GM12878 (cell line): ENCODE measurements around the gene LRP1B. TPM values are rescaled to one million over a fixed set of nuclear protein-coding genes. Genes with fewer than 3 reads are reported as not detected.

Source experiments
- ATAC-seq: fragments of 200-7000 bp; cut with Tn5 transposase; 3 replicates; pipeline ENCODE4 v1.9.1; 2020; ENCODE audit warnings: mild to moderate bottlenecking, moderate library complexity
- BruUV-seq: library from RNA; stranded (reverse); fragments of 400-500 nt; replicated peaks from 2 replicates; lab custom pipeline; 2021; lab: Mats Ljungman, UMichigan
- CTCF ChIA-PET: fragments of 300-600 bp; sonication (Branson Sonifier 250); formaldehyde crosslinking; extraction: SDS; loops from one replicate; lab custom pipeline; 2021; ENCODE audit warnings: inconsistent platforms; lab: Yijun Ruan, JAX
- POLR2A ChIA-PET: fragments of 350-600 bp; formaldehyde crosslinking; extraction: SDS; loops from one replicate; lab custom pipeline; 2021; ENCODE audit warnings: inconsistent platforms; lab: Charles Lee
- RAD21 ChIA-PET: fragments of 300-600 bp; sonication (Branson Sonifier 250); formaldehyde crosslinking; loops from one replicate; lab custom pipeline; 2023; ENCODE audit warnings: antibody characterized with exemption; ENCODE audit not compliant: unreplicated experiment; lab: Charles Lee
- SMC1A ChIA-PET: fragments of 300-600 bp; sonication (Branson Sonifier 250); formaldehyde crosslinking; loops from one replicate; lab custom pipeline; 2023; ENCODE audit not compliant: unreplicated experiment, uncharacterized antibody; lab: Charles Lee
- DNase-seq: peaks from one replicate; pipeline ENCODE4 v3.0.0-alpha.2; 2011; ENCODE audit warnings: low read depth, low spot score
- FAIRE-seq: peaks from 3 replicates; lab custom pipeline; 2011; peaks lifted over from hg19 to GRCh38; lab: Jason Lieb, UNC
- H2AFZ ChIP-seq: 2 replicates; pipeline ENCODE4 v1.6.0; 2011; ENCODE audit warnings: low read depth, low read length, control low read depth; ENCODE audit not compliant: control insufficient read depth
- H3K27ac ChIP-seq: 2 replicates; pipeline ENCODE4 v1.5.1; 2011; ENCODE audit warnings: control low read depth; ENCODE audit not compliant: control insufficient read depth, insufficient read depth
- H3K27me3 ChIP-seq, 2 experiments: replicated peaks in 1 of 2; 2 replicates each; pipeline versions ENCODE4 v1.6.0 to v1.6.1; 2011; ENCODE audit warnings: low read length in 1 of 2; ENCODE audit not compliant: control insufficient read depth in 2 of 2, insufficient read depth in 2 of 2
- H3K36me3 ChIP-seq, 2 experiments: 2 replicates each; pipeline ENCODE4 v1.5.1; 2011; ENCODE audit warnings: low read length in 1 of 2; ENCODE audit not compliant: control insufficient read depth in 2 of 2, insufficient read depth in 2 of 2
- H3K4me1 ChIP-seq: 2 replicates; pipeline ENCODE4 v1.6.1; 2011; ENCODE audit warnings: mild to moderate bottlenecking, low read length, moderate library complexity, mixed read lengths; ENCODE audit not compliant: control insufficient read depth, insufficient read depth
- H3K4me2 ChIP-seq: 2 replicates; pipeline ENCODE4 v1.6.0; 2011; ENCODE audit warnings: control low read depth; ENCODE audit not compliant: control insufficient read depth, insufficient read depth
- H3K4me3 ChIP-seq: fragments of 200-600 bp; sonication (generic); 2 replicates; pipeline ENCODE4 v1.5.1; 2016
- H3K79me2 ChIP-seq: 2 replicates; pipeline ENCODE4 v1.6.0; 2011; ENCODE audit warnings: low read length; ENCODE audit not compliant: control insufficient read depth, insufficient read depth
- H3K9ac ChIP-seq: 2 replicates; pipeline ENCODE4 v1.8.0; 2011; ENCODE audit warnings: low read length, control low read depth, mixed read lengths; ENCODE audit not compliant: control insufficient read depth, insufficient read depth
- H3K9me3 ChIP-seq: replicated peaks from 3 replicates; pipeline ENCODE4 v1.5.1; 2011; ENCODE audit warnings: mild to moderate bottlenecking, low read length; ENCODE audit not compliant: control insufficient read depth, insufficient read depth
- H4K20me1 ChIP-seq: 2 replicates; pipeline ENCODE4 v1.6.0; 2011; ENCODE audit not compliant: control insufficient read depth, insufficient read depth
- ATF3 ChIP-seq: IDR thresholded peaks from 2 replicates; pipeline ENCODE4 v1.6.1; 2011; ENCODE audit warnings: low read depth, mild to moderate bottlenecking, low read length, moderate library complexity, borderline replicate concordance; ENCODE audit errors: extremely low read depth
- BRCA1 ChIP-seq: IDR thresholded peaks from 2 replicates; pipeline ENCODE4 v1.6.1; 2011; ENCODE audit warnings: low read depth, low read length, improper control_type of control experiment
- EED ChIP-seq: sonication (generic); IDR thresholded peaks from 2 replicates; pipeline ENCODE4 v1.6.1; 2016; ENCODE audit warnings: antibody characterized with exemption, low read depth
- EP300 ChIP-seq, 2 experiments: fragments of 150-350 bp in 1 of 2; IDR thresholded peaks; 2 replicates each; pipeline ENCODE4 v1.6.1; 2011 to 2012; ENCODE audit warnings: low read depth in 2 of 2, low read length in 2 of 2, borderline replicate concordance in 1 of 2, improper control_type of control experiment in 1 of 2, inconsistent platforms in 1 of 2; ENCODE audit not compliant: control insufficient read depth in 1 of 2
- IRF4 ChIP-seq: IDR thresholded peaks from 2 replicates; pipeline ENCODE4 v1.6.1; 2011; ENCODE audit warnings: low read depth, low read length
- NRF1 ChIP-seq: conservative IDR thresholded peaks from 2 replicates; pipeline ENCODE4 v1.6.1; 2011; ENCODE audit warnings: mild to moderate bottlenecking, low read depth, low read length, improper control_type of control experiment
- RAD21 ChIP-seq: IDR thresholded peaks from 2 replicates; pipeline ENCODE4 v1.6.1; 2011; ENCODE audit warnings: mild to moderate bottlenecking, low read depth, low read length, moderate library complexity; ENCODE audit not compliant: insufficient read depth
- RBBP5 ChIP-seq: fragments of 200-600 bp; sonication (generic); conservative IDR thresholded peaks from 2 replicates; pipeline ENCODE4 v1.6.1; 2016
- SMAD1 ChIP-seq: fragments of 450-650 bp; IDR thresholded peaks from 2 replicates; pipeline ENCODE4 v1.6.1; 2018; ENCODE audit warnings: mild to moderate bottlenecking, low read depth; ENCODE audit not compliant: partially characterized antibody
- SUZ12 ChIP-seq: fragments of 200-600 bp; sonication (generic); IDR thresholded peaks from one replicate; pipeline ENCODE4 v1.6.1; 2018; ENCODE audit warnings: antibody characterized with exemption, mild to moderate bottlenecking; ENCODE audit not compliant: unreplicated experiment
- TBL1XR1 ChIP-seq: IDR thresholded peaks from 2 replicates; pipeline ENCODE4 v1.6.1; 2012; ENCODE audit warnings: low read depth, low read length, improper control_type of control experiment
- USF1 ChIP-seq: IDR thresholded peaks from 2 replicates; pipeline ENCODE4 v1.6.1; 2011; ENCODE audit warnings: borderline replicate concordance, low read depth, mild to moderate bottlenecking, moderate library complexity, mixed read lengths, low read length; ENCODE audit not compliant: insufficient read depth; ENCODE audit errors: extremely low read length
- ZBTB11 ChIP-seq: fragments of 450-650 bp; formaldehyde crosslinking; IDR thresholded peaks from 2 replicates; pipeline ENCODE4 v1.5.0; 2022; ENCODE audit warnings: mild to moderate bottlenecking, missing genetic modification characterization
- ZNF592 ChIP-seq: fragments of 450-650 bp; IDR thresholded peaks from 2 replicates; pipeline ENCODE4 v1.6.1; 2017; ENCODE audit warnings: mild to moderate bottlenecking, moderate library complexity
- WGBS: methylation state at CpG from one replicate; pipeline ENCODE4 v1.1.6; 2016; ENCODE audit warnings: low lambda C conversion rate; ENCODE audit not compliant: insufficient replicate concordance, insufficient coverage; ENCODE audit errors: missing lambda C conversion rate; 5-methylcytosine and 5-hydroxymethylcytosine counted together
- in situ Hi-C: fragments of 300-500 bp; cut with MboI; formaldehyde crosslinking; loops from 9 replicates; pipeline ENCODE4 v1.14.3; 2018; ENCODE audit warnings: mixed read lengths
- intact Hi-C: fragments of 100-400 bp; cut with micrococcal nuclease; formaldehyde crosslinking; loops from one replicate; pipeline ENCODE4 v1.14.2; 2022; ENCODE audit not compliant: unreplicated experiment
- polyA plus RNA-seq, 11 experiments: library from polyadenylated mRNA; depleted of rRNA in 4 of 11; unstranded in 6 of 11; stranded (reverse) in 5 of 11; fragments of >200 nt; fragmentation: Nextera tagmentation in 4 of 11; fragmentation: Illumina TruSeq in 1 of 11; extraction: Ambion mirVana in 4 of 11; extraction: Trizol in 1 of 11; gene quantifications; 1 replicate in 1 of 11; 2 replicates in 10 of 11; pipeline versions ENCODE4 v1.2.1 to v1.2.3, GENCODE V29; 2011 to 2016; ENCODE audit warnings: inconsistent platforms in 2 of 11, missing spikeins in 2 of 11, low read depth in 1 of 11
- total RNA-seq, 4 experiments: library from RNA; depleted of rRNA in 3 of 4; stranded (reverse); fragments of >200 nt in 3 of 4; fragmentation: Illumina TruSeq in 1 of 4; extraction: Trizol in 1 of 4; gene quantifications; 2 replicates each; pipeline versions ENCODE4 v1.2.1 to v1.2.3, GENCODE V29; 2013 to 2021

The LRP1B gene
- total and polyA plus RNA-seq, 10 of the 15 experiments (the other 5 are each of a cell fraction or from before 2014, with no cell fraction given): under 0.01 to 0.06 (median 0.03) TPM; not detected in 5

- no peak for TF ChIP-seq ZBTB11 (CRISPR knock-in tag)
- no peak for TF ChIP-seq EED
Measured at GRCh38 chr2:141704541-141704940, 426.3 kb downstream of the LRP1B start (continued).

- Histone ChIP-seq H3K4me1 (no peaks in the 10 kb centered on the region), H3K27me3 (no peaks in the 10 kb centered on the region), H3K4me3 (no peak overlapping the region), H4K20me1 (no peaks in the 10 kb centered on the region), H2AFZ (no peak overlapping the region), H3K4me2 (no peak overlapping the region), H3K36me3 (no peaks in the 10 kb centered on the region), H3K27ac (no peak overlapping the region), H3K9ac (no peak overlapping the region), H3K9me3 (no peaks in the 10 kb centered on the region), H3K79me2 (no peaks in the 10 kb centered on the region)
- no TSS peak for BruUV-seq
- ATAC-seq (no peak), DNase-seq (no peak), FAIRE-seq (no peak)
- ChIA-PET RAD21 (no interaction called here), CTCF (no interaction called here), SMC1A (no interaction called here), POLR2A (no interaction called here)
- WGBS: 12% methylated on average over 3 of the region's 3 CpGs
- intact Hi-C loops: no loop called here
- in situ Hi-C loops: no loop called here
- TF ChIP-seq SMAD1 (no peak), IRF4 (no peak), ATF3 (no peak), ZNF592 (no peak), RBBP5 (no peak), BRCA1 (no peak), USF1 (no peak), RAD21 (no peak), SUZ12 (no peak), NRF1 (no peak), TBL1XR1 (no peak), EP300 (IDR thresholded peaks at IDR 0.05; ENCODE audit: borderline replicate concordance in 1 of 2, control insufficient read depth in 1 of 2, low read depth in 2 of 2, low read length in 2 of 2) (no peak)
Measured at GRCh38 chr2:141703501-141703900, 427.3 kb downstream of the LRP1B start.
